ENCODE results near the gene SMC6.

The SMC6 gene

GRCh38 chr2:17614174-17614930 is 139.3 kb downstream of the SMC6 start:
- Histone ChIP-seq H2AFZ (ENCODE audit: low read depth, low read length) (no peak overlapping the region), H3K27ac (ENCODE audit: low read length) (no peak overlapping the region), H3K36me3 (ENCODE audit: insufficient read depth, low read length) (no peaks in the 10 kb centered on the region), H3K79me2 (ENCODE audit: insufficient read depth, low read length) (no peaks in the 10 kb centered on the region), H3K4me3 (ENCODE audit: low read depth in 1 of 2, low read length in 2 of 2) (no peak overlapping the region), H3K9me3 (ENCODE audit: insufficient read depth, low read length, severe bottlenecking) (no peaks in the 10 kb centered on the region), H3K9ac (ENCODE audit: low read depth, low read length) (no peak overlapping the region), H4K20me1 (ENCODE audit: insufficient read depth, low read length) (no peaks in the 10 kb centered on the region), H3K4me2 (ENCODE audit: insufficient read depth, low read length) (no peak overlapping the region), H3K4me1 (ENCODE audit: insufficient read depth, low read length) (no peaks in the 10 kb centered on the region), H3K27me3 (ENCODE audit: insufficient read depth, low read length, poor library complexity) (no peaks in the 10 kb centered on the region)
- ATAC-seq (ENCODE audit: insufficient read depth, low read depth) (no peak), DNase-seq (no peak)
- TF ChIP-seq EZH2 (IDR thresholded peaks at IDR 0.05; ENCODE audit: borderline replicate concordance, low read depth, low read length, severe bottlenecking) (no peak), CTCF (IDR thresholded peaks at IDR 0.05; ENCODE audit: borderline replicate concordance, extremely low read depth, low read length, poor library complexity, severe bottlenecking) (no peak)
